ENCODE data around the gene PLEKHA5. TPM values are rescaled to one million over a fixed set of nuclear protein-coding genes. Genes with fewer than 3 reads are reported as not detected.
"Not testable (repeated sequence)": the region's sequence is repeated elsewhere in the genome, so short reads cannot be mapped to it uniquely, and the experiment has no call there.

The PLEKHA5 gene
- total and polyA plus RNA-seq, 2 experiments from 2014 or later: 82.8 to 112 TPM

DNA sequence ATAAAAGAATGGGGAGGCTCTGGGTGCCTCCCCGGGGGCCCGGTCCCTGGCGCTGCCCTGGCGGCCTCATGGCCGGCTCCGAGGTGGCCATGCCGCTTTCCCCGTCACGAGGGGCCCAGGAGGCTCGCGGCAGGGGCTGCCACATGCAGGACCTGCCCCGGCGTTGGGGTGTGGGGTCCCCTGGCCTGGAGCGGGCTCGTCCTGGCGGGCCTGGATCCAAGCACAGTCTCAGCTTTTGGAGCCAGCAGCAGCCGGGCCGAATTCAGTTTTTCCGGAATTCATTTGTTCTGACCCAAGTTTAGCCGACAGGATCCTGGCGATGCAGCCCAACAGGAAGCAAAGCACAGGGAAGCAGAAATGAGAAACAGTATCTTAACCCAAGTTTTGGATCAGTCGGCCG, 283.3 kb downstream of the PLEKHA5 start:
- no peaks in the 10 kb centered on the region; the same call in 2 of the 3 replicates for H3K36me3 Mint-ChIP-seq (ENCODE audit: low read depth)

DNA sequence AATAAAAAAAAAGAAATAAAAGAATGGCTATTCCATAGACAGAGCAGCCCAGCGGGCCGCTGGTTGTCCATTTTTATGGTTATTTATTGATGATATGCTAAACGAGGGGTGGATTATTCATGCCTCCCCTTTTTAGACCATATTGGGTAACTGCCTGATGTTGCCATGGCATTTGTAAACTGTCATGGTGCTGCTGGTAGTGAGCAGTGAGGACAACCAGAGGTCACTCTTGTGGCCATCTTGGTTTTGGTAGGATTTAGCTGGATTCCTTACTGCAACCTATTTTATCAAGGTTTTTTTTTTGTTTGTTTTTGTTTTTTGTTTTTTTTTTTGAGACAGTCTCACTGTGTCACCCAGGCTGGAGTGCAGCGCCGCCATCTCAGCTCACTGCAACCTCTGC, 284.0 kb downstream of the PLEKHA5 start:
- H3K79me2 ChIP-seq (replicated peaks; ENCODE audit: insufficient read depth); H2AFZ ChIP-seq; H3K27me3 ChIP-seq (ENCODE audit: insufficient read depth); H4K20me1 ChIP-seq (replicated peaks; ENCODE audit: insufficient read depth); H3K9me2 ChIP-seq (ENCODE audit: insufficient read depth); H3K27me3 Mint-ChIP-seq (ENCODE audit: insufficient read depth, low read depth, poor library complexity); H3K4me3 ChIP-seq; H3K36me3 ChIP-seq (ENCODE audit: insufficient read depth); H3K4me2 ChIP-seq; H3K27ac Mint-ChIP-seq; H3K36me3 Mint-ChIP-seq (ENCODE audit: low read depth); DNase-seq (ENCODE audit: low spot score); H3F3A ChIP-seq (replicated peaks; ENCODE audit: low read depth); ATAC-seq; H3K4me3 Mint-ChIP-seq; H3K27ac ChIP-seq (ENCODE audit: low read depth): not testable (repeated sequence)
- H3K4me1 ChIP-seq (ENCODE audit: insufficient read depth): peaks cover 30% of the 10 kb centered on the region
- Mint-ChIP-seq H3K9me3 (peaks cover 10% of the 10 kb centered on the region; the same call in 2 of the 3 replicates), H3K4me1 (peaks cover 33% of the 10 kb centered on the region)

More for the DNA sequence above, 283.3 kb downstream of the PLEKHA5 start:
- DNase-seq (ENCODE audit: low spot score): no peak
- Mint-ChIP-seq H3K9me3 (peaks cover 10% of the 10 kb centered on the region; the same call in 2 of the 3 replicates), H3K4me3 (no peak overlapping the region), H3K4me1 (peaks cover 33% of the 10 kb centered on the region), H3K27ac (no peak overlapping the region), H3K27me3 (ENCODE audit: insufficient read depth, low read depth, poor library complexity) (peaks cover 2% of the 10 kb centered on the region)
- Histone ChIP-seq H3K36me3 (ENCODE audit: insufficient read depth) (no peaks in the 10 kb centered on the region), H4K20me1 (replicated peaks; ENCODE audit: insufficient read depth) (no peaks in the 10 kb centered on the region), H3K27ac (ENCODE audit: low read depth) (no peak overlapping the region), H3K4me3 (no peak overlapping the region), H2AFZ (peak overlapping the region; percentile 56; the same call in 1 of the 2 replicates), H3K4me2 (no peak overlapping the region), H3K9me2 (ENCODE audit: insufficient read depth) (no peaks in the 10 kb centered on the region; the same call in 1 of the 2 replicates), H3K79me2 (replicated peaks; ENCODE audit: insufficient read depth) (no peaks in the 10 kb centered on the region), H3K27me3 (ENCODE audit: insufficient read depth) (no peaks in the 10 kb centered on the region), H3F3A (replicated peaks; ENCODE audit: low read depth) (peaks cover 4% of the 10 kb centered on the region), H3K4me1 (ENCODE audit: insufficient read depth) (peaks cover 30% of the 10 kb centered on the region)
- no peak for TF ChIP-seq POLR2AphosphoS5 (IDR thresholded peaks at IDR 0.05; ENCODE audit: low read depth)
- no peak for TF ChIP-seq NANOG (IDR thresholded peaks at IDR 0.05; ENCODE audit: borderline replicate concordance)
- no peak for TF ChIP-seq EZH2 (IDR thresholded peaks at IDR 0.05; ENCODE audit: low read depth, unreplicated experiment)
- no peak for ATAC-seq

DNA sequence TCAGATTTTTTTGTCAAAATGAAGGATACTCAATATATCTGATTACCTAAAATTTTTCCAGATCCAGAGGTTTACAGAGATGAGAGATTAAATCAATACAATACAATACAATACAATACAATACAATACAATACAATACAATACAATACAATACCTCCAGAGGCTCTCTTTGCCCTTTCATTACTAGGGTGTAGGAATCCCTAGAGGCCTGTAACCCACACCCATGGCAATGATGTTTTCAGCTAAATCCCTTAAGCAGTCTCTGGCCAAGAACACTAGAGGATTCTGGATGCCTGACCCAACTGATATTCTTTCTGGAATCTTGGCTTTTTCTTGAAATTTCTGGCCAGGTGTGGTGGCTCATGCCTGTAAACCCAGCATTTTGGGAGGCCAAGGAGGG, 286.0 kb downstream of the PLEKHA5 start:
- H3K36me3 ChIP-seq (ENCODE audit: insufficient read depth): no peaks in the 10 kb centered on the region
- H3K27ac ChIP-seq (ENCODE audit: low read depth): no peak overlapping the region
- H3K4me3 ChIP-seq: no peak overlapping the region
- Mint-ChIP-seq H3K9me3 (peaks cover 10% of the 10 kb centered on the region; the same call in 2 of the 3 replicates), H3K27me3 (ENCODE audit: insufficient read depth, low read depth, poor library complexity) (no peaks in the 10 kb centered on the region), H3K27ac (no peak overlapping the region), H3K36me3 (ENCODE audit: low read depth) (no peaks in the 10 kb centered on the region; the same call in 2 of the 3 replicates), H3K4me1 (peaks cover 16% of the 10 kb centered on the region), H3K4me3 (no peak overlapping the region)
- H3K4me2 ChIP-seq: no peak overlapping the region
- no peak overlapping the region for H2AFZ ChIP-seq
- no peaks in the 10 kb centered on the region for H3K27me3 ChIP-seq (ENCODE audit: insufficient read depth)
- H3K9me2 ChIP-seq (ENCODE audit: insufficient read depth): no peaks in the 10 kb centered on the region; the same call in 1 of the 2 replicates
- DNase-seq (ENCODE audit: low spot score) (no peak), ATAC-seq (no peak)
- H4K20me1 ChIP-seq (replicated peaks; ENCODE audit: insufficient read depth): no peaks in the 10 kb centered on the region
- H3K79me2 ChIP-seq (replicated peaks; ENCODE audit: insufficient read depth): no peaks in the 10 kb centered on the region
- H3K4me1 ChIP-seq (ENCODE audit: insufficient read depth): peaks cover 14% of the 10 kb centered on the region
- H3F3A ChIP-seq (replicated peaks; ENCODE audit: low read depth): peaks cover 4% of the 10 kb centered on the region
- no peak for TF ChIP-seq POLR2AphosphoS5 (IDR thresholded peaks at IDR 0.05; ENCODE audit: low read depth)
- TF ChIP-seq, protein P1, sequence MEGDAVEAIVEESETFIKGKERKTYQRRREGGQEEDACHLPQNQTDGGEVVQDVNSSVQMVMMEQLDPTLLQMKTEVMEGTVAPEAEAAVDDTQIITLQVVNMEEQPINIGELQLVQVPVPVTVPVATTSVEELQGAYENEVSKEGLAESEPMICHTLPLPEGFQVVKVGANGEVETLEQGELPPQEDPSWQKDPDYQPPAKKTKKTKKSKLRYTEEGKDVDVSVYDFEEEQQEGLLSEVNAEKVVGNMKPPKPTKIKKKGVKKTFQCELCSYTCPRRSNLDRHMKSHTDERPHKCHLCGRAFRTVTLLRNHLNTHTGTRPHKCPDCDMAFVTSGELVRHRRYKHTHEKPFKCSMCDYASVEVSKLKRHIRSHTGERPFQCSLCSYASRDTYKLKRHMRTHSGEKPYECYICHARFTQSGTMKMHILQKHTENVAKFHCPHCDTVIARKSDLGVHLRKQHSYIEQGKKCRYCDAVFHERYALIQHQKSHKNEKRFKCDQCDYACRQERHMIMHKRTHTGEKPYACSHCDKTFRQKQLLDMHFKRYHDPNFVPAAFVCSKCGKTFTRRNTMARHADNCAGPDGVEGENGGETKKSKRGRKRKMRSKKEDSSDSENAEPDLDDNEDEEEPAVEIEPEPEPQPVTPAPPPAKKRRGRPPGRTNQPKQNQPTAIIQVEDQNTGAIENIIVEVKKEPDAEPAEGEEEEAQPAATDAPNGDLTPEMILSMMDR (conservative IDR thresholded peaks at IDR 0.05; ENCODE audit: low read depth in 2 of 2): no peak
- TF ChIP-seq, protein P2, sequence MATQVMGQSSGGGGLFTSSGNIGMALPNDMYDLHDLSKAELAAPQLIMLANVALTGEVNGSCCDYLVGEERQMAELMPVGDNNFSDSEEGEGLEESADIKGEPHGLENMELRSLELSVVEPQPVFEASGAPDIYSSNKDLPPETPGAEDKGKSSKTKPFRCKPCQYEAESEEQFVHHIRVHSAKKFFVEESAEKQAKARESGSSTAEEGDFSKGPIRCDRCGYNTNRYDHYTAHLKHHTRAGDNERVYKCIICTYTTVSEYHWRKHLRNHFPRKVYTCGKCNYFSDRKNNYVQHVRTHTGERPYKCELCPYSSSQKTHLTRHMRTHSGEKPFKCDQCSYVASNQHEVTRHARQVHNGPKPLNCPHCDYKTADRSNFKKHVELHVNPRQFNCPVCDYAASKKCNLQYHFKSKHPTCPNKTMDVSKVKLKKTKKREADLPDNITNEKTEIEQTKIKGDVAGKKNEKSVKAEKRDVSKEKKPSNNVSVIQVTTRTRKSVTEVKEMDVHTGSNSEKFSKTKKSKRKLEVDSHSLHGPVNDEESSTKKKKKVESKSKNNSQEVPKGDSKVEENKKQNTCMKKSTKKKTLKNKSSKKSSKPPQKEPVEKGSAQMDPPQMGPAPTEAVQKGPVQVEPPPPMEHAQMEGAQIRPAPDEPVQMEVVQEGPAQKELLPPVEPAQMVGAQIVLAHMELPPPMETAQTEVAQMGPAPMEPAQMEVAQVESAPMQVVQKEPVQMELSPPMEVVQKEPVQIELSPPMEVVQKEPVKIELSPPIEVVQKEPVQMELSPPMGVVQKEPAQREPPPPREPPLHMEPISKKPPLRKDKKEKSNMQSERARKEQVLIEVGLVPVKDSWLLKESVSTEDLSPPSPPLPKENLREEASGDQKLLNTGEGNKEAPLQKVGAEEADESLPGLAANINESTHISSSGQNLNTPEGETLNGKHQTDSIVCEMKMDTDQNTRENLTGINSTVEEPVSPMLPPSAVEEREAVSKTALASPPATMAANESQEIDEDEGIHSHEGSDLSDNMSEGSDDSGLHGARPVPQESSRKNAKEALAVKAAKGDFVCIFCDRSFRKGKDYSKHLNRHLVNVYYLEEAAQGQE (IDR thresholded peaks at IDR 0.05; ENCODE audit: unreplicated experiment): no peak

Data from GM23338 (cell line).